Activated T-helper 2 cell treated with anti-CD3 and anti-CD28 coated beads, Interferon-gamma antibody, Interleukin-2, Interleukin-4, amounts not matched to agents 10 μg/mL and 5 μg/mL and 100 μg/mL, durations not matched to agents 14 hours and 24 hours and 36 hours (primary cell): ENCODE data around the gene LRP11. TPM values are rescaled to one million over a fixed set of nuclear protein-coding genes. Genes with fewer than 3 reads are reported as not detected.
"Not testable (repeated sequence)": the region's sequence is repeated elsewhere in the genome, so short reads cannot be mapped to it uniquely, and the experiment has no call there.

Experiments used
- DNase-seq: peaks from one replicate; pipeline ENCODE4 v3.0.0; 2021; ENCODE audit warnings: low spot score
- H3K27ac Mint-ChIP-seq: one replicate; pipeline ENCODE4 v1.8.0; 2021; ENCODE audit warnings: mixed read lengths
- H3K27me3 Mint-ChIP-seq: one replicate; pipeline ENCODE4 v1.8.0; 2021; ENCODE audit warnings: low read depth, mixed read lengths
- H3K36me3 Mint-ChIP-seq: one replicate; pipeline ENCODE4 v1.8.0; 2021; ENCODE audit warnings: low read depth, mixed read lengths
- H3K4me1 Mint-ChIP-seq: one replicate; pipeline ENCODE4 v1.8.0; 2021; ENCODE audit warnings: low read depth, mixed read lengths
- H3K4me3 Mint-ChIP-seq: one replicate; pipeline ENCODE4 v1.8.0; 2021; ENCODE audit warnings: low read depth, mild to moderate bottlenecking, moderate library complexity, mixed read lengths
- H3K9me3 Mint-ChIP-seq: one replicate; pipeline ENCODE4 v1.8.0; 2021; ENCODE audit warnings: mixed read lengths
- intact Hi-C: fragments of 100-400 bp; cut with micrococcal nuclease; formaldehyde crosslinking; loops from one replicate; pipeline ENCODE4 v1.15.1; 2023
- total RNA-seq: library from RNA; stranded (reverse); gene quantifications from 2 replicates; pipeline ENCODE4 v1.2.3, GENCODE V29; 2022

LRP11 gene
- total RNA-seq: 3.6 and 4.3 TPM in 2 replicates

DNA sequence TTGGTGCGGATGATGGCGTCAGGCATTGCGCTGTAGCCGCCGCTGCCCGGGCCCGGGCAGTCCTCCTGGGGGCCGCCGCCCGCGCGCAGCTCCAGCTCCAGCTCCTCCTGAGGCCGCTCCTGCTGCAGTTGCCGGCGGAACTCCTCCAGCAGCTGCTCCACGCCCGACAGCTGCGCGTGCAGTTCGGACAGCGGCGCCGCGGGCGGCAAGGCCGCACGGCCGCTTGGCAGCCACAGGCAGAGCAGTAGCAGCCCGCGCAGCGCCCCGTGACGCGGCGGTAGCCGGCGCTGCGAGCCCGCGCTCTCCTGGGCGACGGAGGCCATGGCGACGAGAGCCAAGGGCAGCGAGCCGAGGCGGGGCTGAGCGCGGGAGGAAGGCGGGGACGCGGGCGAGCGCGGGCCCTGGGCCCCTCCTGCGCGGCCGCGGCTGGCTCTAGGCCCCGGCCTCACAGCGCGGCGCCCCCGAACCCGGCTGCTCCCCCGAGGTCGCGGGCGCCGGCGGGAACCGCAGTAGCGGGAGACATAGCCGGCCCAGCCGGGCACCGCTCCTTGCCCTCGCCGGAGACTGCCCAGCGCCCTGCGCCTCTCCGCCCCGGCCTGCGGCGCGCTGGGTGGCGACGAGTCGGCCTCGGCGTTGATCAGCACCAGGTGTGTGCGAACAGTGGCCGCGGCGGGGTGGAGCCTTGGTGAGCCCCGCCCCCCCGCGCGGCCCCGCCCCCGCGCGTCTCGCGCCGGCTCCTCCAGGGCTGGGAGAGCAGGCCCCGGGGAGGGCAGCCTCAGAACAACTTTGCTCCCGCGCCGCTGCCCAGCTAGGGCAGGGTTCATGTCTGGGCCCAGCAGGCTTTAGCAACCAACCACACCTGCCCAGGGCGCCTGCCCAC is at the start of gene LRP11:
TSS of gene LRP11 (minus strand) at position 662 of the 880 bp plus-strand sequence. CDS start at position 323, 339 bp downstream.
- Mint-ChIP-seq H3K36me3 (no peaks in the 10 kb centered on the region), H3K27ac (no peak within 1 kb of the TSS), H3K27me3 (peaks cover 32% of the 10 kb centered on the region), H3K4me3 (peak within 1 kb of the TSS; percentile 83), H3K9me3 (no peaks in the 10 kb centered on the region), H3K4me1 (peaks cover 5% of the 10 kb centered on the region)
- DNase-seq: peak; percentile 78
- intact Hi-C loops: loop anchor here (1.0 to 10.0 kb wide), 3 partner anchors 30 to 299 kb away; partner anchors contain the start of gene GINM1

- H3K4me1 Mint-ChIP-seq: no peaks in the 10 kb centered on the region
- peaks cover 29% of the 10 kb centered on the region for H3K27me3 Mint-ChIP-seq
- peaks cover 4% of the 10 kb centered on the region for H3K9me3 Mint-ChIP-seq
- intact Hi-C loops: no loop called here
- no peak overlapping the region for H3K4me3 Mint-ChIP-seq
- H3K36me3 Mint-ChIP-seq: no peaks in the 10 kb centered on the region
- no peak for DNase-seq
- H3K27ac Mint-ChIP-seq: no peak overlapping the region
These were observed 49.5 kb upstream of the LRP11 start for GRCh38 chr6:149913540-149914240.

DNA sequence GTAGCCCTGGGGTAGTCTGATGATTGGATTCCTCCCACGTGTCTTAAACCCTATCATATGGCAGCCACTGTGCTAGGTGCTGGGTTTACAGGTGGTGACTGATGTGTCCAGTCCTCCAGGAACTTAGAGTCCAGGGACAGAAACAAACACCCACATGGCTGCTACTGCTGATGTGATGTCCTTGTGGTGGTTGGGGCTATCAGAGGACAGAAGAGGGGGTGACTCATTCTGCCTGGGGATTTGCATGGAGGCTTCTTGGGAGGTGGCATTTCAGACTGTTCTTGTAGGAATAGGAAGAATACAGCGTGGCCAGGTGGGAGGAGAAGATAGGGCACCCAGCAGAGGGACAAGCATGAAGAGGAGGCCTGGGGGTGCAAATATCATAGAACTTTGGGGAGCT is 48.9 kb upstream of the LRP11 start:
- Mint-ChIP-seq H3K36me3 (no peaks in the 10 kb centered on the region), H3K9me3 (peaks cover 5% of the 10 kb centered on the region), H3K27ac (no peak overlapping the region), H3K4me3 (no peak overlapping the region), H3K4me1 (no peaks in the 10 kb centered on the region), H3K27me3 (peaks cover 25% of the 10 kb centered on the region)
- no peak for DNase-seq
- intact Hi-C loops: no loop called here

- H3K27ac Mint-ChIP-seq, DNase-seq, intact Hi-C loops, H3K4me1 Mint-ChIP-seq, H3K9me3 Mint-ChIP-seq, H3K36me3 Mint-ChIP-seq, H3K4me3 Mint-ChIP-seq: not testable (repeated sequence)
- peaks cover 25% of the 10 kb centered on the region for H3K27me3 Mint-ChIP-seq
These were observed 48.5 kb upstream of the LRP11 start for GRCh38 chr6:149912680-149913079.

- peaks cover 25% of the 10 kb centered on the region for H3K27me3 Mint-ChIP-seq
- DNase-seq: no peak
- H3K4me1 Mint-ChIP-seq: no peaks in the 10 kb centered on the region
- no peak overlapping the region for H3K4me3 Mint-ChIP-seq
- H3K36me3 Mint-ChIP-seq: no peaks in the 10 kb centered on the region
- peaks cover 9% of the 10 kb centered on the region for H3K9me3 Mint-ChIP-seq
- no peak overlapping the region for H3K27ac Mint-ChIP-seq
- intact Hi-C loops: no loop called here
These were observed 46.6 kb upstream of the LRP11 start for GRCh38 chr6:149910721-149911151.

DNA sequence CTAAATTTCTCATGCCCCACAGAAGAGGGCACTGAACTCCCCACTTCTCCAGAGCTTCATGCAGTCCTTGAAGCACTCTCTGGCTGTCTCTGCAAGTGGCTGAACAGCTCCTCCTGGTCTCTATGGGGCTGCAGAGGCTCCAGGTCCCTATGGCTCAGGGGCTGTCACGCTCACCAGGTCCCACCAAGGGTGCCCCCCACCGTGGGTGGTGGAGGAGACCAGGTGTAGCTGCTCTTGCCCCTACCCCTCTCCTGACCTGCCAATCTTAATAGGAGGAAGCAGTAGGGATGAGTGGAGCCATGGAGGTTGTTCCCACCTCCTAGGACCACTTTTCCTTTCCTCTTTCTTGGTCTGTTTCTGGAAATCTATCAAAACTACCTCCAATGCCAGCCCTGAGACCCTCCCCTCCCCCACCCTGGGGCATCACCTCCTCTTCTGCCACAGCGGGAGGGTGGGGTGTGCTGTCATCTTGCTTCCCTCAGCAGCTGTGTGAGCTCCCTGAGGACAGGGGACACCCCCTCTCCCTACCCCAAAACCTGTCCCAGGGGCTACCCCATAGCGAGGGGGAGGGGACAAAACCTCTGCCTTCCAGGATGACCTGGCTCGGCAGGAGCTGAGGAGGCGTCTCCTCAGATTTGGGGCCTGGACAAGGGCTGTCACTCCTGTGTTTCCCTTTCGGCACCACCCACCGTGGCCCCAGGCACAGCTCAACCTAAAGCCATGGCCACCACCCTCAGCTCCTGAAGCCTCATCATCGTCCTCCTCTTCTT is 45.7 kb upstream of the LRP11 start:
- Mint-ChIP-seq H3K4me3 (no peak overlapping the region), H3K27ac (no peak overlapping the region), H3K27me3 (peaks cover 25% of the 10 kb centered on the region), H3K36me3 (no peaks in the 10 kb centered on the region), H3K4me1 (no peaks in the 10 kb centered on the region), H3K9me3 (peaks cover 9% of the 10 kb centered on the region)
- intact Hi-C loops: no loop called here
- no peak for DNase-seq

DNA sequence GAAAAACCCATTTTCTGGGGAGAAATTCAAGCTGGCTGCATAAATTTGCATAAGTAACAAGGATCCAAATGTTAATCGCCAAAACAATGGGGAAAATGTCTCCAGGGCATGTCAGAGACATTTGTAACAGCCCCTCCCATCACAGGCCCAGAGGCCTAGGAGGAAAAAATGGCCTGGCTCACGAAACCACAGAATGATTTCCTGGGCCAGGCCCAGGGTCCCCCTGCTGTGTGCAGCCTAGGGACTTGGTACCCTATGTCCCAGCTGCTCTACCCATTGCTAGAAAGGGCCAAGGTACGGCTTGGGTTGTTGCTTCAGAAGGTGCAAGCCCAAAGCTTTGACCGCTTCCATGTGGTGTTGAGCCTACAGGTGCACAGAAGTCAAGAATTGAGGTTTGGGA is 44.3 kb upstream of the LRP11 start:
- intact Hi-C loops, DNase-seq, H3K4me1 Mint-ChIP-seq, H3K36me3 Mint-ChIP-seq, H3K4me3 Mint-ChIP-seq, H3K9me3 Mint-ChIP-seq, H3K27ac Mint-ChIP-seq: not testable (repeated sequence)
- peaks cover 17% of the 10 kb centered on the region for H3K27me3 Mint-ChIP-seq

DNA sequence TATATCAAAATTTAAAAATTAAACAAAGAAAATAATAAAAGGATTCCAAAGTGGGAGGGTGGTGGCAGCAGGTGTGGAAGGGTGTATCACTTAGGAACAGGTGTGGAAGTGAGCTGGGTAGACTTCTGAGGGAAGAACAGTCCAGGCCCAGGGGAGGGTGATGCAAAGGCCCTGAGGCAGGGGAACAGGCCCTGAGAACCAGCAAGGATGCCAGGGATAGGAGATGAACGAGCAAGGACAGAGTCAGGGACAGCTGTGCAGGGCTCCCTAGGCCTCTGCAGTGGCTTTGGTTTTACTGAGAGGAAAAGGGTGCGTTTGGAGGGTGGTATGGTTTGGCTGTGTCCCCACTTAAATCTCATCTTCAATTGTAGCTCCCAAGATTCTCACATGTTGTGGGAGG is 43.2 kb upstream of the LRP11 start:
- no peak overlapping the region for H3K4me3 Mint-ChIP-seq
- H3K9me3 Mint-ChIP-seq: peaks cover 9% of the 10 kb centered on the region
- intact Hi-C loops: no loop called here
- DNase-seq: no peak
- peaks cover 11% of the 10 kb centered on the region for H3K27me3 Mint-ChIP-seq
- H3K36me3 Mint-ChIP-seq: no peaks in the 10 kb centered on the region
- no peak overlapping the region for H3K27ac Mint-ChIP-seq
- no peaks in the 10 kb centered on the region for H3K4me1 Mint-ChIP-seq

DNA sequence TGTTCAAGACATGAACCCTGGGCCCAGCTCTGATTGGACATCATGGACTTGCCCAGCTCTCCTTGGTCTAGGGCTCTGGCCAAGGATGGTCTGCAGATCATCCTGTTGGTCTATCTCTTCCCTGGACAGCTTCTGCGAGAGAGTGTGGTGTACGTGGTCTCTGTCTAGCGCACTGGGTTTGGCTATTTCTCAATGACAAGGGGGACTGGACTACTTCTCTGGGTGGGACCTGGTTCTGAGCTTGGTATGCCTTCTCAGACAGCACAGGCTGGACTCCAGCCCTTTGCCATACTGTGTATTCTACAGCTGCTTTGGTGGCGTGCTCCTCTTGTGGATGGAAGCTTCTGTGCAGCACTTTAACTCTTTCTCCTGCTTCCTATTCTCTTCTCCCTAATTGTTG is 42.2 kb upstream of the LRP11 start:
- Mint-ChIP-seq H3K4me3 (no peak overlapping the region), H3K27ac (no peak overlapping the region)

DNA sequence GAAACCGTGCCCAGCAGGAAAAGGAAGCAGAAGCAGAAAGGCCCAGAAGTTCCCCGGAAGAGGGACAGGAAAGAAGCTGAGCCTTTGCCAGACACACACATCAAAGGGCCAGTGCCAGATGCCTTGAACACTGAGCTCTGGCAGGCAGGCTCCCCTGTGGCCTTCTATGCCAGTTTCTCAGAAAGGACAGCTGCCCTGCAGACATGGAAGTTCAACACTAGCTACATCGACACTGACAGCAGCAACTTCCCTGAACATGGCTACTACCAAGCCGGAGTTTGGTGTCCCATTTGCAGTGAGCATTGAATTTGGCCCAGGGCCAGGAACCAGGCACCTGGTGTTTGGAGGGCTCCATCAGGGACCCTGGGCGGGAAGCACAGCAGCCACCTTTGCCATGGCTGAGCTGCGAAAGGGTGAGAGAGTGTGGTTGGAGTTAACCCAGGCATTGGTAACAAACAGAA is 41.8 kb upstream of the LRP11 start:
- Mint-ChIP-seq H3K27ac (no peak overlapping the region), H3K9me3 (peaks cover 9% of the 10 kb centered on the region), H3K4me3 (no peak overlapping the region), H3K36me3 (no peaks in the 10 kb centered on the region), H3K4me1 (no peaks in the 10 kb centered on the region), H3K27me3 (peaks cover 17% of the 10 kb centered on the region)
- no peak for DNase-seq
- intact Hi-C loops: no loop called here

More for the DNA sequence above, 42.2 kb upstream of the LRP11 start:
- no peak for DNase-seq
- Mint-ChIP-seq H3K36me3 (no peaks in the 10 kb centered on the region), H3K4me1 (no peaks in the 10 kb centered on the region), H3K9me3 (peaks cover 9% of the 10 kb centered on the region), H3K27me3 (peaks cover 19% of the 10 kb centered on the region)
- intact Hi-C loops: no loop called here

GRCh38 chr6:149905371-149905910 is 41.3 kb upstream of the LRP11 start:
- intact Hi-C loops: no loop called here
- Mint-ChIP-seq H3K27me3 (peaks cover 16% of the 10 kb centered on the region), H3K4me1 (no peaks in the 10 kb centered on the region), H3K36me3 (no peaks in the 10 kb centered on the region), H3K27ac (no peak overlapping the region), H3K9me3 (peaks cover 9% of the 10 kb centered on the region), H3K4me3 (no peak overlapping the region)
- no peak for DNase-seq

DNA sequence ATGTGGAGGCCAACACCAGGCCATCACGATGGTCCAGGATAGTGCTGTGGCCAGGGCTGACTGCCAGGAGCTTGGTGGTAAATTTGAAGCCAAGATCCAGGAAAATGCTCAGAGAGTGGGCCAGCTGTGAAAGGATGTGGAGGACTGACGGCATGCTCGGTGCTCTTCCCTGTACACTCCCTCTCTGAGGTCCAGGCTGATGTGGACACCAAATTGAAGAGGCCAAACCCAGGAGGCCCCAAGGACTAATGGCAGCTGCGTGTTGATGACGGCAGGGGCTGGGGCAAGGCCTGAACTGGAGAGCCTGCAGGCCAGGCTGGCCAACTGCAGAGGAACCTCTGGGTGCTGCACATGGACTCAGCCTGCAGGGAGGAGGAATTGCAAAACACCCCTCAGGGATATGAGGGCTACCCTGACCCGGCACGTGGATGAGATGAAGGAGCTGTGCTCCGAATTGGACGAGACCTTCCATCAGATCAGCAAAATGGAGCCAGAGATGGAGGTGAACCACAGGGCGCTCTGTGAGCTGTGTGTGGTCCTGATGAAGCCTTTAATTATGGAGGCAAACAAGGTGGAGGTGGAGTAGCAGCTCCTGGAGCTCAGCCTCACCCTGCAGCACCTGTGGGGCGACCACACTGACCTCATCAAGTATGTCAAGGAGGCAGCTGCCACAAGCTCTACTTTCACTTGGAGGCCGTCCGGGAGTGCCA is 40.7 kb upstream of the LRP11 start:
- peaks cover 9% of the 10 kb centered on the region for H3K9me3 Mint-ChIP-seq
- no peak for DNase-seq
- no peaks in the 10 kb centered on the region for H3K36me3 Mint-ChIP-seq
- no peaks in the 10 kb centered on the region for H3K4me1 Mint-ChIP-seq
- H3K27me3 Mint-ChIP-seq: peaks cover 14% of the 10 kb centered on the region
- no peak overlapping the region for H3K4me3 Mint-ChIP-seq
- no peak overlapping the region for H3K27ac Mint-ChIP-seq
- intact Hi-C loops: no loop called here
